GM18499 (cell line): Measurements from ENCODE around the gene CARM1.
"Not testable (repeated sequence)": the region's sequence is repeated elsewhere in the genome, so short reads cannot be mapped to it uniquely, and the experiment has no call there.

Experiments used
- ATAC-seq: cut with Tn5 transposase; IDR thresholded peaks from one replicate; pipeline ENCODE4 v1.9.1; 2021; ENCODE audit warnings: moderate number of reproducible peaks; ENCODE audit not compliant: insufficient read depth, unreplicated experiment

Gene CARM1

DNA sequence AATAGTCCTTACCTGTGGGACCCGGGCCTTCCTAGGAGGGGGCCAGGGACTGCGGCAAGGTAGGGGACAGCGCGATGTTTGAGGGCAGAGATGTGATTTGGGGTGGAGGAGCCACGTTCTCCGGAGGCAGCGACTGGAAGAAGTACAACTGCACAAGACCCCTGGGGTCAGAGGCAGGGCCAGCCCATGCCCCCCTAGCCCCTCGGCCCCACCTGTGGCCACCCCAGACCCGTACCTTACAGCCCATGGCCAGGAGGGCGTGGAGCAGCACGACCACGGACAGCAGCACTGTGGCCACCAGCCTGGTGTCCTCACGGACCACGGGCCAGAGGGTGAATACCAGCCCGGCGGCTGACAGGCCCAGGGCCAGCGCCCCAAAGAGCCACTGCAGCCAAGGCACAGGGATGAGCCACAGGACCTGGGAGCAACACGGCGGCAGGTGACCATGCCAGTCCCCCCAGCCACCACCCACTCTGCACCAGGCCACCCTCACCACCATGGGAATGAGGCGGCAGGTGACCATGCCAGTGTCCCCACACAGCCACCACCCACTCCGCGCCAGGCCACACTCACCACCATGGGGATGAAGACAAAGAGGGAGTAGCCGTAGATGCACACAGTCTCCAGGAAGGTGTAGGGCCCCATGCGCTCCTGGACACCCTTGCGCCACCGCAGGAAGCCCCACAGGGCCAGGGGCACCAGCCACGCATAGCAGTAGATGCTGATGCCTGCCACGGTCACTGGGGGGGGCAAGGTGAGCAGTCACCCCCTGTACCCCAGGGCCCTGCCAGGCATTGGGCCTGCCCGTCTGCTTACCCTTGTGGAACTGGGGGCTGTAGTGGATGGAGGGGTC lies 52.1 kb downstream of the CARM1 start:
- ATAC-seq: no peak

DNA sequence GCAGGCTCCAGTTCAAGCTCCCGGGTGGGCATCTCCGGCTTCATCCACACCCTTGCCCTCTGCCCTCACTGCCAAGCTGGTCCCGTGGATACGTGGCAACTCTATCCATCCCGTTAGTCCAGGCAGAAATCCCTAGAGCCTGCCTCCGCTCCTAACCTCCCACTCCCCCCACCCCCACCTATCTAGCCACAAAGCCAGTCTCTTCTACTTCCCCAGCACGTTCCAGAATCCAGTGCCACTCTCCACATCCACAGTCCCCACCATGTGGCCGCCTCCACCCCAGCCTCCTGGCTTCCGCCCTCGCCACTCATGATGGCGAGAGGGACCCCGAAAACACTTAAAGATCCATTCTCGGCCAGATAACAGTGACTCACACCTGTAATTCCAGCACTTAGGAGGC lies 53.2 kb downstream of the CARM1 start:
- ATAC-seq: no peak

- ATAC-seq: no peak
Observed at GRCh38 chr19:10927730-10928562, 56.6 kb downstream of the CARM1 start.

DNA sequence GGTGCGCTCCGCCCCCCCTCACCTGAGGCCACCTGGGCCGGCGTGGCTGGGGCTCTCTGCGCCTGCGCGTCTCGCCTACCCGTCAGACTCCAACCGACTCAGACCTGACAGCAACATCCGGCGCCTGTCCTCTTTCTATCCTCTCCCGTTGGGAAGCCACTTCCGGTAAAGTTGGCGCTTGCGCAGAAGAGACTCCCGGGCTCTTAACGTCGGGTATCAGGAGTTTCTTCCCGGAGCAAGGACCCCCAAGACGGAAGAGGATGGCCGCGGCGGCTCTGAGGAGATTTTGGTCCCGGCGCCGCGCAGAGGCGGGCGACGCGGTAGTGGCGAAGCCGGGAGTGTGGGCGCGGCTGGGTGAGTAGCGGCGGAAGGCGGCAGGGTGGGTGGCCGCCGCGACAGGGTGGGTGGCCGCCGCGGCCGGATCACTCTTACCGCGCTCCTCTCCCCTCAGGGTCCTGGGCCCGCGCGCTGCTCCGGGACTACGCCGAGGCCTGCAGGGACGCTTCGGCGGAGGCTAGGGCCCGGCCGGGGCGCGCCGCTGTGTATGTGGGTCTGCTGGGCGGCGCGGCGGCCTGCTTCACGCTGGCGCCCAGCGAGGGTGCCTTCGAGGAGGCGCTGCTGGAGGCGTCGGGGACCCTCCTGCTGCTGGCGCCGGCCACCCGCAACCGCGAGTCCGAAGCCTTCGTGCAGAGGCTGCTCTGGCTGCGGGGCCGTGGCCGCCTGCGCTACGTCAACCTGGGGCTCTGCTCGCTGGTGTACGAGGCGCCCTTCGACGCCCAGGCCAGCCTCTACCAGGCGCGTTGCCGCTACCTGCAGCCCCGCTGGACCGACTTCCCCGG lies 57.4 kb downstream of the CARM1 start, which contains the start of the genes TIMM29 and YIPF2:
Gene TIMM29 (plus strand): TSS at position 249 of the 839 bp plus-strand sequence. CDS start 12 bp downstream, at position 261.
Gene YIPF2 (minus strand): TSS at position 77 of the 839 bp plus-strand sequence. CDS start 229 bp downstream, outside the sequence.
- peak; percentile 59 for ATAC-seq

- no peak for ATAC-seq
Observed at GRCh38 chr19:10929402-10929794, 58.0 kb downstream of the CARM1 start.

- ATAC-seq: no peak
Observed at GRCh38 chr19:10935371-10936059, 64.2 kb downstream of the CARM1 start.

- no peak for ATAC-seq
Observed at GRCh38 chr19:10936661-10937084, 65.3 kb downstream of the CARM1 start.

GRCh38 chr19:10941649-10942048 lies 70.3 kb downstream of the CARM1 start:
- not testable (repeated sequence) for ATAC-seq

DNA sequence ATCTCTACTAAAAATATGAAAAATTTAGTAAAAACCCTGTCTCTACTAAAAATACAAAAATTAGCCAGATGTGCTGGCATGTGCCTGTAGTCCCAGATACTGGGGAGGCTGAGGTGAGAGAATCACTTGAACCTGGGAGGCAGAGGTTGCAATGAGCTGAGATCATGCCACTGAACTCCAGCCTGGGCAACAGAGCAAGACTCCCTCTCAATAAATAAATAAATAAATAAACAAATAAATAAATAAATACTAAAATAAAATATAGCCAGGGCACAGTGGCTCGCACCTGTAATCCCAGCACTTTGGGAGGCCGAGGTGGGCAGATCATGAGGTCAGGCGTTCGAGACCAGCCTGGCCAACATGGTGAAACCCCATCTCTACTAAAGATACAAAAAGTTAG lies 72.1 kb downstream of the CARM1 start:
- ATAC-seq: not testable (repeated sequence)

GRCh38 chr19:10945264-10945663 lies 73.9 kb downstream of the CARM1 start:
- ATAC-seq: no peak

GRCh38 chr19:10946958-10947657 lies 75.8 kb downstream of the CARM1 start:
- ATAC-seq: no peak

- ATAC-seq: no peak
Observed at GRCh38 chr19:10952809-10953208, 81.5 kb downstream of the CARM1 start.

- not testable (repeated sequence) for ATAC-seq
Observed at GRCh38 chr19:10959277-10959968, 88.1 kb downstream of the CARM1 start.

DNA sequence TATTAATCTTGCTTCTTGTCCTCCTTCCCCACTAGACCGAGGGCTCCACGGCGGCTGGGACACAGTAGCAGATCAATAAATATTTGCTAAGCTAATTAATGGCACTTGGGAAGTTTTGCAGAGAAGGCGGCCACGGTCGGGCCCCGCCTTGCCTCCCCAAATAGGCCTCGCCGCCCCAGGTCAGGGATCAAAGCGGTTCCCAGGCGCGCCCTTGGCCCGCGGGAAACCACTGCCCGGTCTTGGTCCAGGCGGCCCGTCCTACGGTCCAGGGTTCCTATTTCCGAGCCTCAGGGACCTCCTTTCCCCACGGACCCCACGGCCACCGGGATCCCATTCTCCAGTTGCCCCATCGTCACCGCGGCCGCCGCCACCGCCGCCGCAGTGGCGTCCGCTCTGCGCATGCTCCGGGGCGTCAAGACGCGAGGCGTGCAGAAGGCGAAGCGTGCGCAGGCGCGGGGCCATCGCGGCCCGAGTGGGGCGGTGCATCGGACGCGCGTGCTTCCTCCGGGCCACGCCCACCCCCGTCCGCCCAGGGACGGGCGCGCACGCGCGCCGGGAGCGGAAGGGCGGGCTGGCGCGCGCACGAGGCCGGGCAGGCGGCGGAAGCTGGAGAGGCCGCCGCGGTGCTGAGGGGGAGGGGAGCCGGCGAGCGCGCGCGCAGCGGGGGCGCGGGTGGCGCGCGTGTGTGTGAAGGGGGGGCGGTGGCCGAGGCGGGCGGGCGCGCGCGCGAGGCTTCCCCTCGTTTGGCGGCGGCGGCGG lies 89.1 kb downstream of the CARM1 start, which contains the start of gene SMARCA4:
Gene SMARCA4 (plus strand): TSS at position 717 of the 759 bp plus-strand sequence. CDS start 23,122 bp downstream, outside the sequence.
- ATAC-seq: peak; percentile 42

DNA sequence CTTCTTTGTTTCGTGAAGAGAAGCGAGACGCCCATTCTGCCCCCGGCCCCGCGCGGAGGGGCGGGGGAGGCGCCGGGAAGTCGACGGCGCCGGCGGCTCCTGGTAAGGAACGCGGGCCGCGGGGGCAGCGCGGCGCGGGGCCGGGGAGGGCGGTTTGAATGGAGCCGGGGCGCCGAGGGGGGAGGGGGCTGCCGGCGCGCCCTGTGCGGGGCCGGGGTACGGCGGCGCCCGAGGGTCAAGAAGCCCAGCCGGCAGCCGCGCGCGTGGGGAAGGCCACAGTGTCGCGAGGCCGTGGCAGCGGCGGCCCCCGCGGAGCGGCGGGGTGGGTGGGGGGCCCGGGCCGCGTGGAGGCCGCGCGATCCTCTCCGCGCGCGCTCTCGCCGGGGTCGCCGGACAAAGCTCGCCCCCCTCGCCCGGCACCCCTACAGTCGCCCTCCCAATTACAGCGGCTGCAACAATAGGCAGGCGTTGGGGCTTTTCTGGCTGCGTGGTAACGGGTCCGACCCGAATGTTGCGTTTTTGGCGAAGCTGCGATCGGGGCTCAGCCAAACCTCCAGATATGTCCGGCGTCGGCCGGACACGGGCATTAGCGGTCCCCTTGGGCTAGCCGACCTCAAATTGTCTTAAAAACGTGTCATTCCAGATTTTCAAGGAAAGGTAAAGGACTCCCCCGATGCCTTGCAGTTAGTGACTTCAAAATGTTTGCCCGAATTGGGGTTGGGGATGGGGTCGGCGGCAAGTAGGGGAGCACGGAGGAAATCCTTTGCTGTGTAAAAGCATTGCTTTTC lies 89.9 kb downstream of the CARM1 start:
- peak; percentile 5 for ATAC-seq

DNA sequence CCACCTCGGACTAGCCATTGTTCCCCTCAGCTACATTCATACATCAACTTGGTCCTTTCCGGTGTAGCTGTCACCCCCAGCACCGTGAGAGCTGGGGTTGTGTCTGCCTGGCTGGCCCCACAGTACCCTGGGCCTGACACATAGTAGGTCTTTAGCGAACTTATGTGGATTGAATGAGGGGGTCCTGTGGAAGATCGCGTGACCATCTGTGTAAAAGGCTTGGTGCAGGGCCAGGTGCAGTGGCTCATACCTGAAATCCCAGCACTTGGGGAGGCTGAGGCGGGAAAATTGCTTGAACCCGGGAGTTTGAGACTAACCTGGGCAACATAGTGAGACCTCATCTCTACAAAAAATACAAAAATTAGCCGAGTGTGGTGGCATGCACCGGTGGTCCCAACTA lies 91.5 kb downstream of the CARM1 start:
- ATAC-seq: no peak

- ATAC-seq: no peak
Observed at GRCh38 chr19:10963865-10964264, 92.5 kb downstream of the CARM1 start.
